Activated CD8-positive, alpha-beta memory T cell treated with anti-CD3 and anti-CD28 coated beads, Interleukin-2, amount 50 U/mL, for 24 hours (primary cell): ENCODE measurements around the gene SPATA18.
"Not testable (repeated sequence)": the region's sequence is repeated elsewhere in the genome, so short reads cannot be mapped to it uniquely, and the experiment has no call there.

ENCODE experiments used
- DNase-seq: peaks from one replicate; pipeline ENCODE4 v3.0.0-alpha.2; 2020; ENCODE audit errors: extremely low read depth

SPATA18 gene

GRCh38 chr4:52051615-52052474, 741 bp downstream of the SPATA18 start:
- no peak for DNase-seq

- DNase-seq: no peak
These were observed 1.3 kb downstream of the SPATA18 start for GRCh38 chr4:52052475-52052780.

- DNase-seq: no peak
These were observed 3.1 kb downstream of the SPATA18 start for GRCh38 chr4:52054254-52054653.

GRCh38 chr4:52057196-52057595, 6.1 kb downstream of the SPATA18 start:
- no peak for DNase-seq

- DNase-seq: no peak
These were observed 7.2 kb downstream of the SPATA18 start for GRCh38 chr4:52058275-52058674.

- no peak for DNase-seq
These were observed 8.3 kb downstream of the SPATA18 start for GRCh38 chr4:52059372-52059771.

- DNase-seq: no peak
These were observed 18.5 kb downstream of the SPATA18 start for GRCh38 chr4:52069571-52069970.

- DNase-seq: no peak
These were observed 20.9 kb downstream of the SPATA18 start for GRCh38 chr4:52071791-52072546.

GRCh38 chr4:52076731-52077130, 25.6 kb downstream of the SPATA18 start:
- DNase-seq: no peak

- DNase-seq: no peak
These were observed 28.6 kb downstream of the SPATA18 start for GRCh38 chr4:52079659-52080058.

- no peak for DNase-seq
These were observed 30.1 kb downstream of the SPATA18 start for GRCh38 chr4:52081216-52081615.

- DNase-seq: not testable (repeated sequence)
These were observed 35.3 kb downstream of the SPATA18 start for GRCh38 chr4:52086425-52086824.

GRCh38 chr4:52091801-52092200, 40.7 kb downstream of the SPATA18 start:
- no peak for DNase-seq

- DNase-seq: no peak
These were observed 42.4 kb downstream of the SPATA18 start for GRCh38 chr4:52093466-52093865.

- no peak for DNase-seq
These were observed 43.5 kb downstream of the SPATA18 start for GRCh38 chr4:52094376-52095145.

- DNase-seq: no peak
These were observed 44.3 kb downstream of the SPATA18 start for GRCh38 chr4:52095374-52095773.

- DNase-seq: no peak
These were observed 44.9 kb downstream of the SPATA18 start for GRCh38 chr4:52096048-52096447.

- DNase-seq: no peak
These were observed 47.5 kb downstream of the SPATA18 start for GRCh38 chr4:52098618-52099017.

- DNase-seq: no peak
These were observed 48.9 kb downstream of the SPATA18 start for GRCh38 chr4:52099860-52100461.

- DNase-seq: no peak
These were observed 51.5 kb downstream of the SPATA18 start for GRCh38 chr4:52102587-52102986.

- no peak for DNase-seq
These were observed 52.2 kb downstream of the SPATA18 start for GRCh38 chr4:52103319-52103718.

GRCh38 chr4:52105276-52105675, 54.2 kb downstream of the SPATA18 start:
- DNase-seq: no peak
